HCT116 (cell line): ENCODE data around the gene PDE9A. TPM values are rescaled to one million over a fixed set of nuclear protein-coding genes. Genes with fewer than 3 reads are reported as not detected.

Experiments used
- ATAC-seq: fragments of 200-7000 bp; cut with Tn5 transposase; 2 replicates; pipeline ENCODE4 v1.9.1; 2020; ENCODE audit warnings: mild to moderate bottlenecking, moderate library complexity
- BruUV-seq: library from RNA; stranded (reverse); fragments of 400-500 nt; replicated peaks from 2 replicates; lab custom pipeline; 2021; lab: Mats Ljungman, UMichigan
- CTCF ChIA-PET: fragments of 300-600 bp; sonication (Branson Sonifier 250); formaldehyde crosslinking; loops from one replicate; lab custom pipeline; 2021; ENCODE audit warnings: antibody characterized with exemption; lab: Charles Lee
- POLR2A ChIA-PET: fragments of 300-600, 350-600 bp; sonication (Branson Sonifier 250); formaldehyde crosslinking; loops from one replicate; lab custom pipeline; 2021; ENCODE audit warnings: antibody characterized with exemption; lab: Charles Lee
- RAD21 ChIA-PET, 2 experiments: fragments of 300-600 bp; sonication (Branson Sonifier 250); formaldehyde crosslinking; loops; one replicate each; lab custom pipeline; 2023; ENCODE audit warnings: low total read pairs in 2 of 2; ENCODE audit not compliant: uncharacterized antibody in 2 of 2, unreplicated experiment in 2 of 2, low non-redundant PET in 1 of 2; lab: Charles Lee
- DNase-seq: peaks from one replicate; pipeline ENCODE4 v3.0.0-alpha.2; 2010; ENCODE audit warnings: low read depth, low spot score
- H2AFZ ChIP-seq: fragments of 200-600 bp; shearing (Covaris generic), sonication (generic); 2 replicates; pipeline ENCODE4 v1.6.1; 2017; ENCODE audit warnings: low read depth, mixed run types, mixed read lengths, antibody characterized with exemption, low read length; ENCODE audit not compliant: poor library complexity, severe bottlenecking
- H3K27ac ChIP-seq: 2 replicates; pipeline ENCODE4 v1.5.1; 2012; ENCODE audit warnings: low read depth, low read length
- H3K27me3 ChIP-seq: fragments of 200-600 bp; sonication (generic); 2 replicates; pipeline ENCODE4 v1.6.1; 2016; ENCODE audit warnings: mixed run types, low read length, mixed read lengths; ENCODE audit not compliant: insufficient read depth
- H3K36me3 ChIP-seq, 2 experiments: fragments of 200-500 bp in 1 of 2; fragments of 200-600 bp in 1 of 2; sonication (Bioruptor generic) in 1 of 2; sonication (generic) in 1 of 2; 2 replicates each; pipeline versions ENCODE4 v1.5.1 to v1.6.1; 2014 to 2016; ENCODE audit warnings: low read length in 2 of 2, inconsistent platforms in 1 of 2, mixed read lengths in 1 of 2, mixed run types in 1 of 2; ENCODE audit not compliant: insufficient read depth in 2 of 2, control insufficient read depth in 1 of 2
- H3K4me1 ChIP-seq, 2 experiments: fragments of 200-600 bp in 1 of 2; sonication (generic) in 1 of 2; 2 replicates each; pipeline versions ENCODE4 v1.5.1 to v1.6.1; 2012 to 2017; ENCODE audit warnings: low read length in 2 of 2, inconsistent platforms in 1 of 2, mild to moderate bottlenecking in 1 of 2, mixed read lengths in 1 of 2, mixed run types in 1 of 2, moderate library complexity in 1 of 2; ENCODE audit not compliant: insufficient read depth in 2 of 2, control insufficient read depth in 1 of 2
- H3K4me2 ChIP-seq: fragments of 200-600 bp; sonication (generic); 2 replicates; pipeline ENCODE4 v1.6.1; 2017; ENCODE audit warnings: mixed run types, low read length, mixed read lengths
- H3K4me3 ChIP-seq, 2 experiments: fragments of 200-600 bp in 1 of 2; sonication (generic) in 1 of 2; replicated peaks in 1 of 2; 2 replicates each; pipeline ENCODE4 v1.5.1; 2011 to 2016; ENCODE audit warnings: low read length in 2 of 2, control low read depth in 1 of 2, low read depth in 1 of 2, mild to moderate bottlenecking in 1 of 2, mixed read lengths in 1 of 2, mixed run types in 1 of 2
- H3K79me2 ChIP-seq: fragments of 200-600 bp; sonication (generic); 2 replicates; pipeline ENCODE4 v1.6.1; 2017; ENCODE audit warnings: mild to moderate bottlenecking, mixed run types, low read length, moderate library complexity, mixed read lengths; ENCODE audit not compliant: insufficient read depth
- H3K9ac ChIP-seq: fragments of 200-600 bp; sonication (generic); 2 replicates; pipeline ENCODE4 v1.6.1; 2016; ENCODE audit warnings: low read length, mixed read lengths
- H3K9me2 ChIP-seq: fragments of 200-600 bp; sonication (generic), shearing (Covaris generic); 2 replicates; pipeline ENCODE4 v1.6.1; 2017; ENCODE audit warnings: mixed run types, mild to moderate bottlenecking, moderate library complexity; ENCODE audit not compliant: insufficient read depth
- H3K9me3 ChIP-seq, 2 experiments: fragments of 200-500 bp in 1 of 2; fragments of 200-600 bp in 1 of 2; sonication (Bioruptor generic) in 1 of 2; sonication (generic) in 1 of 2; 2 replicates each; pipeline ENCODE4 v1.6.1; 2014 to 2017; ENCODE audit warnings: low read length in 2 of 2, mixed read lengths in 2 of 2, inconsistent platforms in 1 of 2, low read depth in 1 of 2, mild to moderate bottlenecking in 1 of 2, mixed run types in 1 of 2, moderate library complexity in 1 of 2; ENCODE audit not compliant: control insufficient read depth in 1 of 2, insufficient read depth in 1 of 2
- H4K20me1 ChIP-seq: fragments of 200-600 bp; sonication (generic), shearing (Covaris generic); 2 replicates; pipeline ENCODE4 v1.6.1; 2017; ENCODE audit warnings: mixed run types, mild to moderate bottlenecking, moderate library complexity; ENCODE audit not compliant: insufficient read depth
- CBX3 ChIP-seq: IDR thresholded peaks from 2 replicates; pipeline ENCODE4 v1.6.1; 2012; ENCODE audit warnings: low read depth
- CTCF ChIP-seq, 3 experiments: fragments of 200-600 bp in 1 of 3; sonication (generic) in 1 of 3; IDR thresholded peaks in 2 of 3; conservative IDR thresholded peaks in 1 of 3; 2 replicates each; pipeline ENCODE4 v1.5.1; 2012 to 2017; ENCODE audit warnings: low read depth in 2 of 3, low read length in 2 of 3, antibody characterized with exemption in 1 of 3, borderline replicate concordance in 1 of 3, control low read depth in 1 of 3, mild to moderate bottlenecking in 1 of 3, mixed read lengths in 1 of 3, mixed run types in 1 of 3, moderate library complexity in 1 of 3; ENCODE audit not compliant: insufficient read depth in 1 of 3
- EGR1 ChIP-seq: IDR thresholded peaks from 2 replicates; pipeline ENCODE4 v1.6.1; 2012; ENCODE audit warnings: low read depth
- FOSL1 ChIP-seq: IDR thresholded peaks from 2 replicates; pipeline ENCODE4 v1.6.1; 2012; ENCODE audit warnings: low read depth
- POLR2AphosphoS5 ChIP-seq: IDR thresholded peaks from 2 replicates; pipeline ENCODE4 v1.6.1; 2011; ENCODE audit warnings: mild to moderate bottlenecking, low read depth, low read length, moderate library complexity
- RAD21 ChIP-seq: IDR thresholded peaks from 2 replicates; pipeline ENCODE4 v1.6.1; 2012; ENCODE audit warnings: low read depth, mild to moderate bottlenecking
- SIN3A ChIP-seq: IDR thresholded peaks from 2 replicates; pipeline ENCODE4 v1.6.1; 2012; ENCODE audit warnings: low read depth
- intact Hi-C: fragments of 100-400 bp; cut with micrococcal nuclease; formaldehyde crosslinking; loops from 2 replicates; pipeline ENCODE4 v1.10.0; 2022
- total RNA-seq: library from RNA; stranded (reverse); gene quantifications from one replicate; pipeline ENCODE4 v1.2.1, GENCODE V29; 2021; ENCODE audit not compliant: unreplicated experiment
- TF ChIP-seq, protein P1 (sequence below): IDR thresholded peaks from 2 replicates; pipeline ENCODE4 v1.6.1; 2012; ENCODE audit warnings: low read depth

PDE9A gene
- total RNA-seq, 1 experiment from 2014 or later = 31.4 TPM

DNA sequence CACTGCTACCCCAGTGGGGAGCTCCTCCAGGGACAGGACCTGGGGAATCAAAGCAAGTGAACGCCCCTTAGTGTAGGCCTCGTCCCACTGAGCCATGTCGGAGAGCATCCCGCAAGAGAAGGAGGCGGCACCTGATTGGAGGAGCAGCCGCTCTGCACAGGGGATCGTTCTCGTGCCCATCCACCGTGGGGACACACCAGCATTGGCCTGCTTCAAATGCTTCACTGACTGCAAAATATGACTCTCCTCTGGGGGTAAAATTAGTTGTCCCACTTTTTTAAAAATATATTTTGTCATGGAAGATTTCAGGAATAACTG is 111.0 kb downstream of the PDE9A start (continued):
- TF ChIP-seq CTCF (IDR thresholded peaks at IDR 0.05 in 2 of 3, conservative IDR thresholded peaks at IDR 0.05 in 1 of 3; ENCODE audit: borderline replicate concordance in 1 of 3, insufficient read depth in 1 of 3, low read depth in 2 of 3, low read length in 2 of 3) (no peak), CBX3 (no peak), SIN3A (no peak), RAD21 (no peak), POLR2AphosphoS5 (no peak)
- TF ChIP-seq, protein P1, sequence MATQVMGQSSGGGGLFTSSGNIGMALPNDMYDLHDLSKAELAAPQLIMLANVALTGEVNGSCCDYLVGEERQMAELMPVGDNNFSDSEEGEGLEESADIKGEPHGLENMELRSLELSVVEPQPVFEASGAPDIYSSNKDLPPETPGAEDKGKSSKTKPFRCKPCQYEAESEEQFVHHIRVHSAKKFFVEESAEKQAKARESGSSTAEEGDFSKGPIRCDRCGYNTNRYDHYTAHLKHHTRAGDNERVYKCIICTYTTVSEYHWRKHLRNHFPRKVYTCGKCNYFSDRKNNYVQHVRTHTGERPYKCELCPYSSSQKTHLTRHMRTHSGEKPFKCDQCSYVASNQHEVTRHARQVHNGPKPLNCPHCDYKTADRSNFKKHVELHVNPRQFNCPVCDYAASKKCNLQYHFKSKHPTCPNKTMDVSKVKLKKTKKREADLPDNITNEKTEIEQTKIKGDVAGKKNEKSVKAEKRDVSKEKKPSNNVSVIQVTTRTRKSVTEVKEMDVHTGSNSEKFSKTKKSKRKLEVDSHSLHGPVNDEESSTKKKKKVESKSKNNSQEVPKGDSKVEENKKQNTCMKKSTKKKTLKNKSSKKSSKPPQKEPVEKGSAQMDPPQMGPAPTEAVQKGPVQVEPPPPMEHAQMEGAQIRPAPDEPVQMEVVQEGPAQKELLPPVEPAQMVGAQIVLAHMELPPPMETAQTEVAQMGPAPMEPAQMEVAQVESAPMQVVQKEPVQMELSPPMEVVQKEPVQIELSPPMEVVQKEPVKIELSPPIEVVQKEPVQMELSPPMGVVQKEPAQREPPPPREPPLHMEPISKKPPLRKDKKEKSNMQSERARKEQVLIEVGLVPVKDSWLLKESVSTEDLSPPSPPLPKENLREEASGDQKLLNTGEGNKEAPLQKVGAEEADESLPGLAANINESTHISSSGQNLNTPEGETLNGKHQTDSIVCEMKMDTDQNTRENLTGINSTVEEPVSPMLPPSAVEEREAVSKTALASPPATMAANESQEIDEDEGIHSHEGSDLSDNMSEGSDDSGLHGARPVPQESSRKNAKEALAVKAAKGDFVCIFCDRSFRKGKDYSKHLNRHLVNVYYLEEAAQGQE = no peak

DNA sequence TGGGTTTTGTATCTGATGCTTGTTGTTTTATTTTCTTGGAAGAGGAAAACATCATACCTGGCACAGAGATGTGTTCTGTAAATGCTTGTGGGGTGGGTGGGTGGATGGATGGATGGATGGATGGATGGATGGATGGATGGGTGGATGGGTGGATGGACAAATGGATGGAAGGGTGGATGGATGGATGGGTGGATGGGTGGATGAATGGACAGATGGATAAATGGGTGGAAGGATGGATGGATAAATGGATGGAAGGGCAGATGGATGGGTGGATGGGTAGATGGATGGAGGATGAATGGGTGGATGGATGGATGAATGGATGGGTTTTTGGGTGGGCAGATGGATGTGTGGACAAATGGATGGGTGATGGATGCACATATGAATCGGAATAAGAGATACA is 111.5 kb downstream of the PDE9A start:
- peaks cover 9 to 12% of the 10 kb centered on the region in 2 experiments for H3K36me3 ChIP-seq
- H3K27me3 ChIP-seq = no peaks in the 10 kb centered on the region
- H3K9me2 ChIP-seq = no peaks in the 10 kb centered on the region
- no peaks in the 10 kb centered on the region for H4K20me1 ChIP-seq
- H3K4me1 ChIP-seq = no peaks in the 10 kb centered on the region
- H3K27ac ChIP-seq = no peak overlapping the region
- no TSS peak for BruUV-seq
- no peaks in the 10 kb centered on the region for H3K9me3 ChIP-seq
- no peak overlapping the region for H2AFZ ChIP-seq
- no peak overlapping the region for H3K9ac ChIP-seq
- H3K79me2 ChIP-seq = no peaks in the 10 kb centered on the region
- intact Hi-C loops = no loop called here
- ChIA-PET POLR2A (no interaction called here), CTCF (no interaction called here), RAD21 (no interaction called here)
- no peak for ATAC-seq
- DNase-seq = no peak
- H3K4me2 ChIP-seq = no peak overlapping the region
- TF ChIP-seq EGR1 = no peak
- TF ChIP-seq POLR2AphosphoS5 = no peak
- TF ChIP-seq FOSL1 = no peak
- no peak overlapping the region for H3K4me3 ChIP-seq
